GF-D8 (cell line): ENCODE results near the gene LARP1.
"Not testable (repeated sequence)": the region's sequence is repeated elsewhere in the genome, so short reads cannot be mapped to it uniquely, and the experiment has no call there.

Experiments
- DNase-seq: peaks from one replicate; lab custom pipeline; 2025; lab: John Stamatoyannopoulos, UW

The LARP1 gene

DNA sequence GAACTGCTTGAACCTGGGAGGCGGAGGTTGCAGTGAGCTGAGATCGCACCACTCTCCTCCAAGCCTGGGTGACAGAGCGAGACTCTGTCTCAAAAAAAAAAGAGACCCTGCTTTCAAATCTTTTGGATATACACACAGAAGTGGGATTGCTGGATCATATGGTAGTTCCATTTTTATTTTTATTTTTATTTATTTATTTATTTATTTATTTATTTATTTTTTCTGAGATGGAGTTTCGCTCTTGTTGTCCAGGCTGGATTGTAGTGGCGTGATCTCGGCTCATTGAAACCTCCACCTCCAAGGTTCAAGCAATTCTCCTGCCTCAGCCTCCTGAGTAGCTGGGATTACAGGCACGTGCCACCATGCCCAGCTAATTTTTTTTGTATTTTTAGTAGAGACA is 19.8 kb upstream of the LARP1 start:
- DNase-seq, result not testable (repeated sequence)

- DNase-seq, result not testable (repeated sequence)
These were observed 18.8 kb upstream of the LARP1 start for GRCh38 chr5:154736372-154736771.

- DNase-seq, result no peak
These were observed 17.4 kb upstream of the LARP1 start for GRCh38 chr5:154737667-154738320.

DNA sequence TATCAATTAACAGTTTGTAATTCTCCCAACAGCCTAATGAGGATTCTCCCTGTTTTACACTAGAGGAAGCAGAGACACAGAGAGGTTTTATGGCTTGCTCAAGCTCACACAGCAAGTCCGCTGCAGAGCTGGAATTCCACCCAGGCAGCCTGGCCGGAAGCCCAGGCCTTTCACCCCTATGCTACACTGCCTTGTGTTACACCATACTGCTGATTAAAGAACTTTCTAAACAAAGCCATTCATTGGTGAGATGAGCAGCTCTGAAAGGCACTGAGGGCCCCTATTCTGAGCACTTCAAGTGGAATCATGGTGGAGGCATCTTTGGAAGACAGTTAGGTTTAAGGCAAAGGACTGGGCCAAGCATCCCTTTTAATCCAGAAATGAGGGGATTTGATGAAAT is 14.7 kb upstream of the LARP1 start:
- DNase-seq, result no peak

DNA sequence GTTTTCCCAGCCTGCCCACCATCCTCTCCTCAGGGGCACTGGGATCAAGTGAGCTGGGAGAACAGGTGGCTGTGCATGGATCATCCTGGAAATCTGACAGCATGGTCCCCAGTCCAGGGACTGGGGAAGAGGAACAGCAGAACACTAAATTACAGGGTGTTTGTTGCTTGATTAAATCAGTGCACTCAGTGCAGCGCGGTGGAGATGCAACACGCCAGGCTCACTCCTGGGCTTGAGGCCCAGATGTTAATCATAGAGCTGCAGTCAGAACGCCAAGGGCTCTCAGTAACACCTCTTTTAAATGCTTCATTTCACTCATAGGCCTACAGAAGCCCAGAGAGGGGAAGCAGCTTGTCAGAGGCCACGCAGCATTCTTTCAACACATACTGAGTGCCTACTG is 14.2 kb upstream of the LARP1 start:
- DNase-seq, result no peak

DNA sequence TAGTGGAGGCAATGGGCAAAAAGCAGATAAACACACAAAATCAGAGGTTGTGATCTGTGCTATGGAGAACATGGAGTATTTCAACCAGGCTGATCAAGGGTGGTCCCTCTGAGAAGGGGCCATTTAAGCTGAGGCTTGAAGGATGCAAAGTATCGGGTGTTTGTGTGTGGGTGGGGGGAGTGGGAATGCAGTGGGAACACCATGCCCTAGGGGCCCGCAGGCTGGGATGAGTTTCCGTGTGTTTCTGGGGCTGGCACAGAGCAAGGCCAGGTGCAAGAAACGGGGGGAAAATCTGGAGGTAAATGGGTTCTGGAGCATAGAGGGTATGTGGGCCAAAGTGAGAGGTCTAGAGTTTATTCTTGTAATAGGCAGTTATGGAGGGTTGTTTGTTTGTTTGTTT is 13.8 kb upstream of the LARP1 start:
- DNase-seq, result no peak

DNA sequence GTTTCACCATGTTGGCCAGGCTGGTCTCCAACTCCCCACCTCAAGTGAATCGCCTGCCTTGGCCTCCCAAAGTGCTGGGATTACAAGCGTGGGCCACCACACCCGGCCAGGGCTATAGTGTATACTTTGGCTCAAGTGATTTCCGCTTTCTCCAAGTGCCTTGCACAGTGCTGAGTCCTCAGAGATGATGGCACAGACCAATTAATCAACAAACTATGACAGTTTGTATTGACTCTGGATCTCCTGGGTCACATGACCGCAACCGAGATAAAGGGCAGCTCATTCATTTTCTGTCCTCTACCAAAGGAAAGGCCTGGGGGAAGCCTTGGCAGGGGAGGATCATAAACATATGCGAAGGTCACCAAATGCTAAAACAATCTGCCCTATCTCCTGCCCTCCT is 11.4 kb upstream of the LARP1 start:
- DNase-seq, result no peak

DNA sequence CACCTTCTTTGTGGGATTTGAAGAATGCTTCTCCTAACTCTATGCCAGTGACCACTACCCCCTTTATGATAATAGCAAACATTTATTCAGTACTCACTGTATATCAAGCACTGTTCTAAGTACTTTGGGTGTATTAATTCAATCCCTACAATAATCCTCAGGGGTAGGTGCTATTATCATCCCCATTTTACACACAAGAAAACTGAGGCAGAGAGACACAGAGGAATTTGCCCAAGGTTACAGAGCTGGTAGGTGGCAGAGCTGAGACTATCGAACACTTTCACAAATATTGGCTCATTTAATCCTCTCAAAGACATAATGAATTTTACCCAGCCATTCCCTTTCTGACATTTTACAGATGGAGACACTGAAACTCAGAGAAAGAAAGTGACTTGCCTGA is 9.8 kb upstream of the LARP1 start:
- no peak for DNase-seq

DNA sequence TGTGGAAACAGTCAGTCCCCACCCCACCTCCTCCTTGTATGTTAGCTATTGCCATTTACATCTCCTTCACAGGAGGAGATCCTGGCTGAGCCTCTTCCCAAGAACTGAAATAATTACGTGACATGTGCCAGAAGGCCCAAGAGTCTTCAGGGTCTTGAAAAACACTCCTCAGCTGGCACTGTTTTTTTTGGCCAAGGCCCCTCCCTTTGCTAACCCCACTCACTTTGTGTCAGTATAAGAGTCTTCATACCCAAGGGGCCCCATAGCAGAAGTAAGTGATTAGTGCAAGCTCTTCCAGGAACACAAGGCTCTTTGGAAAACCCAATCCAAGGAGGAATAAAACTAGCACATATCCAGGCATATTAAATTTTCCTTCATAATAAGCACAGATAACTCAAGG is 5.7 kb upstream of the LARP1 start:
- no peak for DNase-seq

DNA sequence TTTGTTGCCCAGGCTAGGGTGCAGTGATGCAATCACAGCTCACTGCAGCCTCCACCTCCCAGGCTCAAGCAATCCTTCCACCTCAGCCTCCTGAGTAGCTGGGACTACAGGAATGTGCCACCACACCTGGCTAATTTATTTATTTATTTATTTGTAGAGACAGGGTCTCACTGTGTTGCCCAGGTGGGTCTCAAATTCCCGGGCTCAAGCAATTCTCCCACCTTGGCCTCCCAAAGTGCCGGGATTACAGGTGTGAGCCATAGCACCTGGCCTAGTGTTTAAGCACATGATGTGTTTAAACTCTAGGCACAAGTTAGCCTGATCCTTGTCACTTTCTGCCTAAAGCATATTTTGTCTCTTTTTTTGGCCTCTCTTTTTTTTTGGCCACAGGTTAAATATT is 4.5 kb upstream of the LARP1 start:
- not testable (repeated sequence) for DNase-seq

GRCh38 chr5:154751854-154752253 is 3.3 kb upstream of the LARP1 start:
- no peak for DNase-seq

DNA sequence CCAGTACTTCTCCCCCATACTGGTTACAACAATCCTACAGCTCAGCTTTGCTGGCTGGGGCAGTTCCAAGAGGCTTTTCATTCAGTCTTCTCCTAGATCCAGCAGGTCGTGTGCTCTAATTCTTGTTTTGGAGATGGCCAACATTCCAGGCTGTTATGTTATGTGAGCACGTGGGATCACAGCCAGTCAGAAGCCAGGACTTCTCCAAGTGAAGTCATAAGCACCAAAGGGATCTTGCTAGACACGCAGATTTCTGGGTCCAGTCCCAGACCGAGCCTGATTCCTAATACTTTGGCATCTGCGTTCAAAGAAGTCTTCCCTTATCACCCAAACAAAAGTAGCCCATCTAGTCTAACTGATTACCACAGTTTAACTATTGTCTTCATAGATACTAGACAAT is 1.4 kb upstream of the LARP1 start:
- peak; percentile 11 for DNase-seq

- peak; percentile 95 for DNase-seq
These were observed 467 bp upstream of the LARP1 start for GRCh38 chr5:154754460-154755360.

GRCh38 chr5:154756009-154756867 is 1.1 kb downstream of the LARP1 start:
- DNase-seq, result no peak

GRCh38 chr5:154756868-154757813 is 2.0 kb downstream of the LARP1 start:
- peak; percentile 40 for DNase-seq

- no peak for DNase-seq
These were observed 2.7 kb downstream of the LARP1 start for GRCh38 chr5:154757814-154758406.

DNA sequence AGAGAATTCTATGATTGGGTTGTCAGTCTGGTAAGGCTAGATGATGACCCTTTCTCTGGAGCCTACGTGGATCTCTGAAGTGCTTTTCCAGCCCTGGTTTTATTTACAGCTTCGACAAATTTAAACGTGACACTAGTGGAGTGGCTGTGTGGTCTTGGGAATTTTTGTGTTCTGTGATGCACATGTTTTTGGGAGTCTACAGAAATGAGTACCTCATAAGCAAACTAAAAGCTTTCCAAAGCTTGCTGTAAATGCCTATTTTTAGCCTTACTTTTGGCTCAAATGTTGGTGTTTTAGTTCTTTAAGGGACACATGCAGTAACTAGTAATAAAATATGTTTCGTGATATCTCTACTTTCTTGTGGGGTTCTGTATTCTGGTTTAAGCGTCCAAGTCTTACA is 3.3 kb downstream of the LARP1 start:
- no peak for DNase-seq

GRCh38 chr5:154758977-154759376 is 3.8 kb downstream of the LARP1 start:
- DNase-seq, result no peak

- not testable (repeated sequence) for DNase-seq
These were observed 4.7 kb downstream of the LARP1 start for GRCh38 chr5:154759868-154760267.

- DNase-seq, result no peak
These were observed 6.0 kb downstream of the LARP1 start for GRCh38 chr5:154761046-154761736.
